ENCODE measurements around the gene KCNJ15.

KCNJ15 gene

DNA sequence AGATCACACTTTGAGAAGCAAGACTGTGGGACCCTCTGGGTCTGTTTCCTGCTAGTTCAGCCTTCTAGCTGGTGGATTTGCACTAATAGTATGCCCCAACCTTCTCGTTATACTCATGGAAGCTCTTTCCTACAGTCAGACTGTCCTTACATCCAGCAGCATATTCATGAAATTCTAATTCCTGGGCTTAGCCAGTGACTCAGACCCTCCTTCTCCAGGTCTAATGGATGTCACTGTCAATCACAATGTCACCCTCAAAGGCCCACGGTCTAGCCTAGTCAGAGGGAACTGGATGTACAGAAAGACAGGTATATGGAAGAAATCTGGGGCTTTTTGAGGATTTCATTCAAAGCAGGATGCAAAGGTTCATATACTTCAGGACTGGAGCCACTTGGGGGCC, 72.4 kb downstream of the KCNJ15 start:
- no peak for DNase-seq (ENCODE audit: low spot score)
- TF ChIP-seq, protein P1, sequence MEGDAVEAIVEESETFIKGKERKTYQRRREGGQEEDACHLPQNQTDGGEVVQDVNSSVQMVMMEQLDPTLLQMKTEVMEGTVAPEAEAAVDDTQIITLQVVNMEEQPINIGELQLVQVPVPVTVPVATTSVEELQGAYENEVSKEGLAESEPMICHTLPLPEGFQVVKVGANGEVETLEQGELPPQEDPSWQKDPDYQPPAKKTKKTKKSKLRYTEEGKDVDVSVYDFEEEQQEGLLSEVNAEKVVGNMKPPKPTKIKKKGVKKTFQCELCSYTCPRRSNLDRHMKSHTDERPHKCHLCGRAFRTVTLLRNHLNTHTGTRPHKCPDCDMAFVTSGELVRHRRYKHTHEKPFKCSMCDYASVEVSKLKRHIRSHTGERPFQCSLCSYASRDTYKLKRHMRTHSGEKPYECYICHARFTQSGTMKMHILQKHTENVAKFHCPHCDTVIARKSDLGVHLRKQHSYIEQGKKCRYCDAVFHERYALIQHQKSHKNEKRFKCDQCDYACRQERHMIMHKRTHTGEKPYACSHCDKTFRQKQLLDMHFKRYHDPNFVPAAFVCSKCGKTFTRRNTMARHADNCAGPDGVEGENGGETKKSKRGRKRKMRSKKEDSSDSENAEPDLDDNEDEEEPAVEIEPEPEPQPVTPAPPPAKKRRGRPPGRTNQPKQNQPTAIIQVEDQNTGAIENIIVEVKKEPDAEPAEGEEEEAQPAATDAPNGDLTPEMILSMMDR (IDR thresholded peaks at IDR 0.05; ENCODE audit: extremely low read depth, missing control alignments) = no peak

DNA sequence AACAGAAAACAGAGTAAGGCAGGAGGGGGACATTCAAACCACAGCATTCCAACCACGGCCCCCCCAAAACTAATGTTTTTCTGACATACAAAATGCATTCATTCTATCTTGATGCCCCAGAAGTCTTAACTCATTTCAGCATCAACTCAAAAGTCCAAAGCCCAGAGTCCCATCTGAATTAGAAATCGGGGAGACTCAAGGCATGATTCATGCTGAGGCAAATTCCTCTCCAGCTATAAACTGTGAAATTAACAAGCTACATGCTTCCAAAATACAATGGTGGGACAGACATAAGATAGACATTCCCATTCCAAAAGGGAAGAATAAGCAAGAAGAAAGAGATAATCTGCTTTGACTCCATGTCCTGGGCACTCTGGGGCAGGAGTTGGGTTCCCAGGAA, 73.9 kb downstream of the KCNJ15 start:
- TF ChIP-seq, protein P1 (IDR thresholded peaks at IDR 0.05; ENCODE audit: extremely low read depth, missing control alignments) = no peak
- no peak for DNase-seq (ENCODE audit: low spot score)

GRCh38 chr21:38333301-38334272, 76.8 kb downstream of the KCNJ15 start:
- DNase-seq (ENCODE audit: low spot score) = no peak
- TF ChIP-seq, protein P1 (IDR thresholded peaks at IDR 0.05; ENCODE audit: extremely low read depth, missing control alignments) = no peak

DNA sequence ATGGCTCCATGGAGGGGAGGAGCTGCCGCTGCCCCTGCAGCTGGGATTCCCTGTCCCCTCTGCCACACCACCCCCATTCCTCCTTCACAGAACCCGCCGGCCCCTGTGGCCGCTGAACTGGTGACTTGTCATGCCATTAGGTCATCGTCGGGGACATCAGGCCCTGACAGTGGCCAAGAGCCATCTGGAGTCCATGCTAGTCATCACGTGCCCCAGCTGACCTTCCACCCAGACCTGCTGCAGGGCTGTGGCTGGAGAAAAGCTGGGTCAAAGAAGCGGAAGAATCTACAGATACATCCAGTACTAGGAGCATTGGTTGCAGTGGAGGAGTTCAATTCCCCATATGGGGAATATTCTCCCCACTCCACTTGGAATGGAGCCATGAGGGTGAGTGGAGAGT, 78.1 kb downstream of the KCNJ15 start:
- DNase-seq (ENCODE audit: low spot score) = no peak
- TF ChIP-seq, protein P1 (IDR thresholded peaks at IDR 0.05; ENCODE audit: extremely low read depth, missing control alignments) = no peak

- TF ChIP-seq, protein P1 (IDR thresholded peaks at IDR 0.05; ENCODE audit: extremely low read depth, missing control alignments) = no peak
- DNase-seq (ENCODE audit: low spot score) = no peak
Measured at GRCh38 chr21:38337793-38338192, 81.0 kb downstream of the KCNJ15 start.

DNA sequence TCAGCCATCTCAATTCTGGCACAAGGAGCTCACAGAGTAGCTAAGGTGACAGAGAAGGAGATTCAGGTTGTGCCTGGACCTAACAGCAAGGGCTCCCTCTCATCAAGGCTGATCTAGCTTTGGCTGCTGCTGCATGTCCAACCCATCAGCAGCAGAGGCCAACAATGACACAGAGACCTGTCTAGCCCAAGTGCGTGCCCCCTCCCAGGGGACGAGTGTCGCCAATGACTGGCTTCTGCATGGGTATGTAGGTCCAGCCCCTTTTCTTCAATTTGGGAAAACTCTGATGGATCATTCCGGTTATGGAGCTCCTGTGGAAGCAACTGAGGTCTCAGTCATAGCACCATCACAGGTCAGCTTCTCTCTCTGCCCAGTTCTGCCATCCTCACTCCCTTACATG, 83.3 kb downstream of the KCNJ15 start:
- TF ChIP-seq, protein P1 (IDR thresholded peaks at IDR 0.05; ENCODE audit: extremely low read depth, missing control alignments) = no peak
- DNase-seq (ENCODE audit: low spot score) = no peak

DNA sequence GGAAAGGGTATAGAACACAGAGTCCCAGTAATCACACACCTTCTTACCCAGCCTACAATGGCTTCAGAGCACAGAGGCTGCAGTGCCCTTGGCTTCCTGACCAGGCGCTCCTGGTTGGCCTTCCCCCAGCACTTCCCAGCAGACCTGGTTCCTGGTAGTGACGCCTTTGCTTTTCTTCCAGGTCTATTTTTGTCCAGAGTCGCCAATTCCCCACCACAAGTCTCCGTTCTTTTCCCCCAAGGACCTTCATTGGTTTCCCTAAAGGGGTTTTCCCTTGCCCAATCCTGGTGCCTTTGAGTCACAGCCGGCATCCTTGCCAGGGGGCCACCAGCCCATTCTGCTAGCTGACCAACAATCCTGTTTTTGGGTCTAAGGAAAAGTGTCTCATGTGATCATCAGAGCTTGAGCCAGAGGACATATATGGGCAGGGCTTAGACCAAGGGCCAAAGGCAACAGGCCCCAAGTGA, 84.8 kb downstream of the KCNJ15 start:
- TF ChIP-seq, protein P1 (IDR thresholded peaks at IDR 0.05; ENCODE audit: extremely low read depth, missing control alignments) = no peak
- no peak for DNase-seq (ENCODE audit: low spot score)

All from GM20000 (cell line).